ENCODE data around the gene ZSWIM2. TPM values are rescaled to one million over a fixed set of nuclear protein-coding genes. Genes with fewer than 3 reads are reported as not detected.
"Not testable (repeated sequence)": the region's sequence is repeated elsewhere in the genome, so short reads cannot be mapped to it uniquely, and the experiment has no call there.

ZSWIM2 gene, protein sequence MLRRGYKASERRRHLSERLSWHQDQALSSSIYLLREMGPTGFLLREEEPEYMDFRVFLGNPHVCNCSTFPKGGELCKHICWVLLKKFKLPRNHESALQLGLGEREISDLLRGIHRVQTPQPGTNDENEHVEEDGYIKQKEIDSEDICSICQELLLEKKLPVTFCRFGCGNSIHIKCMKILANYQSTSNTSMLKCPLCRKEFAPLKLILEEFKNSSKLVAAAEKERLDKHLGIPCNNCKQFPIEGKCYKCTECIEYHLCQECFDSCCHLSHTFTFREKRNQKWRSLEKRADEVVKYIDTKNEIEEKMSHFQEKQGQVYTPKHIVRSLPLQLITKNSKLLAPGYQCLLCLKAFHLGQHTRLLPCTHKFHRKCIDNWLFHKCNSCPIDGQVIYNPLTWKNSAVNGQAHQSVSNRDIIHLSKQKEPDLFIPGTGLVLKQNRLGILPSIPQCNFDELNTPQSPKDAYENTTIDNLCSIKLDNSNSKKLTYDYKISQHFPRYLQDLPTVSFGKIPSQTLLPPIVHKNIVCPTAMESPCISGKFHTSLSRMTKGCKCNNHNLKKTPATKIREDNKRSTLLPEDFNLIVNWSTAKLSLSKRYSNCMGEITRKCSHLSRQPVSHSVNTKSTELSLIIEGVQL
- total RNA-seq (2021; ENCODE audit: unreplicated experiment) (not detected), Bru-seq, nascent RNA (not detected), BruChase-seq, experiment 1, labeled RNA remaining after a 2-hour chase (not detected), BruChase-seq, experiment 2, labeled RNA remaining after a 6-hour chase (not detected)
- polyA plus RNA-seq (2012; ENCODE audit: insufficient read length), result not detected
- long read RNA-seq, result 0 reads

GRCh38 chr2:186848873-186849578 lies at the start of gene ZSWIM2:
Gene ZSWIM2 (minus strand): TSS chr2:186849170. CDS start chr2:186849130, 40 bp downstream.
- POLR2A ChIA-PET, result interaction anchor here (0.7 kb wide), 1 partner anchor 933 kb away, joined by 3 read pairs; no protein-coding TSS in a partner anchor
- intact Hi-C loops (cut with micrococcal nuclease; ENCODE audit: unreplicated experiment), result no loop called here
- H3K4me1 ChIP-seq (ENCODE audit: control insufficient read depth, insufficient read depth, low read length), result no peaks in the 10 kb centered on the region

GRCh38 chr2:186896220-186896619 lies 47.2 kb upstream of the ZSWIM2 start:
- CTCF ChIA-PET; POLR2A ChIA-PET; H3K36me3 ChIP-seq (ENCODE audit: control insufficient read depth, insufficient read depth, low read length); H3K27ac ChIP-seq (ENCODE audit: low read length); intact Hi-C loops (cut with micrococcal nuclease; ENCODE audit: unreplicated experiment); BruUV-seq (replicated peaks); H3K27me3 ChIP-seq (ENCODE audit: control insufficient read depth, insufficient read depth, low read length); ATAC-seq; H3K9me3 ChIP-seq (ENCODE audit: control insufficient read depth, insufficient read depth, low read depth, low read length); DNase-seq (ENCODE audit: low read depth, low spot score); in situ Hi-C loops (cut with HindIII; ENCODE audit: low pct_unique_long_range_greater_than_20kb, low sequenced_read_pairs); H3K4me1 ChIP-seq (ENCODE audit: control insufficient read depth, insufficient read depth, low read length); H3K4me3 ChIP-seq (ENCODE audit: low read depth in 2 of 2, low read length in 2 of 2): not testable (repeated sequence)

More at GRCh38 chr2:186848873-186849578, at the start of gene ZSWIM2:
- ATAC-seq (peak; percentile 68), DNase-seq (ENCODE audit: low read depth, low spot score) (no peak)
- in situ Hi-C loops (cut with HindIII; ENCODE audit: low pct_unique_long_range_greater_than_20kb, low sequenced_read_pairs), result no loop called here
- Histone ChIP-seq H3K4me3 (ENCODE audit: low read depth in 2 of 2, low read length in 2 of 2) (peak within 1 kb of the TSS; percentile 25 to 31; a peak in 3 of 4 replicates), H3K36me3 (ENCODE audit: control insufficient read depth, insufficient read depth, low read length) (no peaks in the 10 kb centered on the region), H3K27me3 (ENCODE audit: control insufficient read depth, insufficient read depth, low read length) (no peaks in the 10 kb centered on the region), H3K9me3 (ENCODE audit: control insufficient read depth, insufficient read depth, low read depth, low read length) (no peaks in the 10 kb centered on the region), H3K27ac (ENCODE audit: low read length) (no peak within 1 kb of the TSS)
- TF ChIP-seq, protein P1, sequence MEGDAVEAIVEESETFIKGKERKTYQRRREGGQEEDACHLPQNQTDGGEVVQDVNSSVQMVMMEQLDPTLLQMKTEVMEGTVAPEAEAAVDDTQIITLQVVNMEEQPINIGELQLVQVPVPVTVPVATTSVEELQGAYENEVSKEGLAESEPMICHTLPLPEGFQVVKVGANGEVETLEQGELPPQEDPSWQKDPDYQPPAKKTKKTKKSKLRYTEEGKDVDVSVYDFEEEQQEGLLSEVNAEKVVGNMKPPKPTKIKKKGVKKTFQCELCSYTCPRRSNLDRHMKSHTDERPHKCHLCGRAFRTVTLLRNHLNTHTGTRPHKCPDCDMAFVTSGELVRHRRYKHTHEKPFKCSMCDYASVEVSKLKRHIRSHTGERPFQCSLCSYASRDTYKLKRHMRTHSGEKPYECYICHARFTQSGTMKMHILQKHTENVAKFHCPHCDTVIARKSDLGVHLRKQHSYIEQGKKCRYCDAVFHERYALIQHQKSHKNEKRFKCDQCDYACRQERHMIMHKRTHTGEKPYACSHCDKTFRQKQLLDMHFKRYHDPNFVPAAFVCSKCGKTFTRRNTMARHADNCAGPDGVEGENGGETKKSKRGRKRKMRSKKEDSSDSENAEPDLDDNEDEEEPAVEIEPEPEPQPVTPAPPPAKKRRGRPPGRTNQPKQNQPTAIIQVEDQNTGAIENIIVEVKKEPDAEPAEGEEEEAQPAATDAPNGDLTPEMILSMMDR (IDR thresholded peaks at IDR 0.05), result no peak
- TF ChIP-seq TCF7L2 (IDR thresholded peaks at IDR 0.05; ENCODE audit: low read depth, low read length) (no peak), POLR2AphosphoS5 (IDR thresholded peaks at IDR 0.05; ENCODE audit: low read depth, low read length) (no peak), REST (IDR thresholded peaks at IDR 0.05; ENCODE audit: insufficient read depth in 1 of 2, low read depth in 2 of 2, low read length in 1 of 2) (no peak), SIN3A (IDR thresholded peaks at IDR 0.05; ENCODE audit: borderline replicate concordance, insufficient read depth, low read depth, low read length) (no peak)
- CTCF ChIA-PET, result no interaction called here
- BruUV-seq (replicated peaks), result no TSS peak

Data from Panc1 (cell line).